GM10266 (cell line): Measurements from ENCODE around the gene SIGLEC12.

Experiments
- DNase-seq: peaks from one replicate; pipeline ENCODE4 v3.0.0; 2012; ENCODE audit errors: extremely low spot score
- TF ChIP-seq, protein P1 (sequence below): IDR thresholded peaks from 2 replicates; pipeline ENCODE4 v1.5.1; 2012; ENCODE audit warnings: mild to moderate bottlenecking, low read depth; ENCODE audit not compliant: control insufficient read depth, insufficient read depth; ENCODE audit errors: missing control alignments

Gene SIGLEC12

DNA sequence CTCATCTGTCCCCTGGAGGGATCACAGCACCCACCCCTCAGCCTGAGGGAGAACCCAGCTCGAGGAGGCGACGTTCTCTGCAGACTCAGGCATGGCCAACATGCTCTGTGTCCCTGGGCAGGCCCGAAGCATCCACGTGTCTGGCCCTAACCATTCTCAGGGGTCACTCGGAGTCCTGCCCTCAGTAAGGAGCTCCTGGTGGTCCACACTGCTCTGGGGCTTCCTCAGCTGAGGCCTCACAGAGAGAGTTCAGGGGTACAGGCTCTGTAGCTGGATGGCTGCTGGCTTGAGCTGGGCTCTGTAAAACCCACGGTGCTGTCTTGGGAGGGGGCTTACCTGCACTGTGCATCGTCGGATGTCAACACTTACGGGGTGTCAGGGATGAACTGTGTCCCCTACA is 38.9 kb downstream of the SIGLEC12 start:
- TF ChIP-seq, protein P1, sequence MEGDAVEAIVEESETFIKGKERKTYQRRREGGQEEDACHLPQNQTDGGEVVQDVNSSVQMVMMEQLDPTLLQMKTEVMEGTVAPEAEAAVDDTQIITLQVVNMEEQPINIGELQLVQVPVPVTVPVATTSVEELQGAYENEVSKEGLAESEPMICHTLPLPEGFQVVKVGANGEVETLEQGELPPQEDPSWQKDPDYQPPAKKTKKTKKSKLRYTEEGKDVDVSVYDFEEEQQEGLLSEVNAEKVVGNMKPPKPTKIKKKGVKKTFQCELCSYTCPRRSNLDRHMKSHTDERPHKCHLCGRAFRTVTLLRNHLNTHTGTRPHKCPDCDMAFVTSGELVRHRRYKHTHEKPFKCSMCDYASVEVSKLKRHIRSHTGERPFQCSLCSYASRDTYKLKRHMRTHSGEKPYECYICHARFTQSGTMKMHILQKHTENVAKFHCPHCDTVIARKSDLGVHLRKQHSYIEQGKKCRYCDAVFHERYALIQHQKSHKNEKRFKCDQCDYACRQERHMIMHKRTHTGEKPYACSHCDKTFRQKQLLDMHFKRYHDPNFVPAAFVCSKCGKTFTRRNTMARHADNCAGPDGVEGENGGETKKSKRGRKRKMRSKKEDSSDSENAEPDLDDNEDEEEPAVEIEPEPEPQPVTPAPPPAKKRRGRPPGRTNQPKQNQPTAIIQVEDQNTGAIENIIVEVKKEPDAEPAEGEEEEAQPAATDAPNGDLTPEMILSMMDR = no peak
- DNase-seq = no peak

DNA sequence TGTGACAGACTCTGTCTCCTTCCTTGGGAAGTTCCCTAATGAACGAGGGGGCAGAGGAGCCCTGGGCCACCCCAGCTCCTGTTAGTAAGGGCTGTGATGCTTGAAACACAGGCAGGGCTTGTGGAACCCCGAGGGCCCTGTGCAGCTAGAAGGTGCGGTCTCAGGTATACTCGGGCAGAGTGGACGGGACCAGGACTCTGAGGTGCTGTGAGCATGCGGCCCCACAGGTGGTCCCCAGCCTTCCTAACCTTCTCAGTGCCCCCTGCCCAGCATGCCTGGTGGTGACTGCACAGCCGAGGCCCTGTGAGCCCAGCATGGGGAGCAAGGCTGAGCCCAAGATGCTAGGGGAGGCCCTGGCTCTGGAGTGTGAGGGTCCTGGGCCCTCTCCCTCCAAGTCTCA is 39.3 kb downstream of the SIGLEC12 start:
- TF ChIP-seq, protein P1 = no peak
- DNase-seq = no peak

DNA sequence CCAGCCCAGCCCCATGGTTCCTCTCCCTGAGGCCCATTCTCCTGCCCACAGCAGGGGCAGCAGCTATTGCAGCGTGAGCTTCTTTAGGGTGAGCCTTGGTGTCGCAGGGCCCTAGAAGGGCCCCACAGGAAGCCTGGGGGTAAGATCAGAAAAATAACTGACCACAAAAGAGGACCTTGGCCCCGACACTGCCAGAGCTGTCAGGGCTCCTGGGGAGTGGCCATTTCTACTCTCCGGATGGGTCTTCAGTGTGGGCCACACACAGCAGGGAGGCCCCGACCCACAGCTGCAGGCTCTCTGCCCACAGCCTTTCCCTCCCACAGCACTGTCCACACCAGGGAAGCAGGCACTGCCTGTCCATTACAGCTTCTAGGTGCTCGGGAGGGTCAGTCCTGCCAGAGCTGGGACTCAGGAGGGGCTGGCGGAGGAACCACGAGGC is 39.9 kb downstream of the SIGLEC12 start:
- TF ChIP-seq, protein P1 = no peak
- DNase-seq = no peak

GRCh38 chr19:51460164-51460992 is 41.2 kb downstream of the SIGLEC12 start:
- DNase-seq = no peak
- TF ChIP-seq, protein P1 = no peak

GRCh38 chr19:51458899-51459505 is 42.6 kb downstream of the SIGLEC12 start:
- TF ChIP-seq, protein P1 = no peak
- DNase-seq = no peak

DNA sequence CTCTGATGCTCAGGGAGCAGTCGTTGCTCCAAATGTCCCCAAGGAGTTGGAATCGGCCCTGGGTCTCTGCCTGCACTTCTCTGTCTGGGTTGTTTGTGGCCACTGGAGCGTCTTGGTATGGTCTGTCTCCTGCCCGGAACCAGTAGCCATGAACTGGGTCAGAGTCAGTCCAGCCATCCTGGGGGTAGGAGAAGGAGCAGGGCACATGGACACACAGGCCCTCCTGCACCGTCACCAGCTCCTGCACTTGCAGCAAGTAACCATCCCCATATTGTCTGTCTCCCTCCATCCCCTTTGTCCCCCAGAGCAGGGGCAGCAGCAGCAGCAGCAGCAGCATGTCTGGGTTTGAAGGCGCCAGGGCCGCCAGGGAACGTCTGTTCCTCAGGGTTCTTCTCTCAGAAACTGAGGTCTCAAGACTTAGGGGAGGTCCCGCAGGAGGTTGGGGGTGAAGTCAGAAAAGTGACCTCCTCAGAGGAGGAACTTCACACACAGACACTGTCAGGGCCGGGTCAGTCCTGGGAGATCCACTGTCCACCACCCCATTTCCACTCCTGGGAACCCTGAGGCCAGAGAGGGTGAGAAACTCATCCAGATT is 43.5 kb downstream of the SIGLEC12 start, which contains the start of gene SIGLEC8:
SIGLEC8 (minus strand) TSS at position 404 of the 595 bp plus-strand sequence; CDS start at position 337, 67 bp downstream.
- no peak for DNase-seq
- TF ChIP-seq, protein P1 = no peak

DNA sequence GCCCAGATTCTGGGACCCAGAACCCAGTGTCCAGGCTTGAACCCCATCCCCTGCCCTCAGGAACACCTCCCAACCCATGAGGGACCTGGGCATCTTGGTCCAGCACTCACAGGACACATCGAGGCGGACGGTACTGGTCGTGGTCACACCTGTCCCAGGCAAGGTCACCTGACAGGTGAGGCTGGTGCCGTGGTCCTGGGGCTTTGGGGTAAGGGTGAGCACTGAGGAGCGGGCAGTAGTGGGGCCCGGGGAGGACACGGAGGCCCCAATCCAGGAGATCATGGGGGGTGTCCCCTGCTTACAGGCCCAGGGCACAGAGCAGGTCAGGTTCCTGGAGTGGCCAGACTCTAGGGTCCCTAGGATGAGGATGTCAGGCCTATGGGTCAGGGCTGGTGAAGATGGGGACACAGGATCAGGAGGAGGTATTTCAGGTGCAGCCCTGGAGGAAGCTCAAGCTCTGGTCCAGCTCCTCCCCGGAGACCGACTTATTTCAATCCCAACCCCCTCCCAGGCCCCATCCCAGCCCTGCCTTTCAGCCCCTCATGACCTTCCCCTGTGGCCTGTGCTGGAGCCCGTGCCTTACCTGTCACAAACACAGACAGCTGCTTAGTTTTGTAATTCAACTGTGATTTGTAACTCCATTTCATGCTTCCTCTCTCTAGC is 44.1 kb downstream of the SIGLEC12 start:
- TF ChIP-seq, protein P1 = no peak
- no peak for DNase-seq
